K562 (cell line): Measurements from ENCODE around the gene CFAP97D2.
"Not testable (repeated sequence)": the region's sequence is repeated elsewhere in the genome, so short reads cannot be mapped to it uniquely, and the experiment has no call there.

Experiments
- GATAD2B ChIP-seq: fragments of 450-650 bp; IDR thresholded peaks from 2 replicates; pipeline ENCODE4 v1.6.1; 2017; ENCODE audit warnings: mild to moderate bottlenecking, borderline replicate concordance
- NRF1 ChIP-seq, 2 experiments: fragments of 450-650 bp; IDR thresholded peaks in 1 of 2; conservative IDR thresholded peaks in 1 of 2; 2 replicates each; pipeline ENCODE4 v1.6.1; 2014; ENCODE audit warnings: mild to moderate bottlenecking in 2 of 2

DNA sequence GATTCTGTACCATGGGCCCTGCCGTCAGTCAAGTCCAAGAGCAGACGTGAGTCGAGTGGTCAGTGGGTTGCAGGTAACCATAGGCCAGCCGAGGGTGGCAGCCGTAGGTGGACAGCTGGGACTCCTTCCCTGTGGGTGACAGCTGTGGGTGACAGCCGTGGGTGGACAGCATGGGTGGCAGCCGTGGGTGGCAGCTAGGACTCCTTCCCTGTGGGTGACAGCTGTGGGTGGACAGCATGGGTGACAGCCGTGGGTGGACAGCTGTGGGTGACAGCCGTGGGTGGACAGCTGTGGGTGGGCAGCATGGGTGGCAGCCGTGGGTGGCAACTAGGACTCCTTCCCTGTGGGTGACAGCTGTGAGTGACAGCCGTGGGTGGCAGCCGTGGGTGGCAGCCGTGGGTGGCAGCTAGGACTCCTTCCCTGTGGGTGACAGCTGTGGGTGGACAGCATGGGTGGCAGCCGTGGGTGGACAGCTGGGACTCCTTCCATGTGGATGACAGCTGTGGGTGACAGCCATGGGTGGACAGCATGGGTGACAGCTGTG is 2.6 kb upstream of the CFAP97D2 start:
- TF ChIP-seq NRF1 (conservative IDR thresholded peaks at IDR 0.05 in 1 of 2, IDR thresholded peaks at IDR 0.05 in 1 of 2); GATAD2B: not testable (repeated sequence)
